Neural progenitor cell (in vitro differentiated cells): Measurements from ENCODE around the gene CFAP61. TPM values are rescaled to one million over a fixed set of nuclear protein-coding genes. Genes with fewer than 3 reads are reported as not detected.
A peak's percentile ranks its signal among the peaks of the same experiment; 100 is the strongest.

Experiments
- DNase-seq: peaks from one replicate; pipeline ENCODE4 v3.0.0-alpha.2; 2016; ENCODE audit warnings: low spot score
- H2AFZ ChIP-seq: fragments of 200-600 bp; sonication (generic); replicated peaks from 2 replicates; pipeline ENCODE4 v1.6.1; 2016; ENCODE audit warnings: antibody characterized with exemption
- H3F3A ChIP-seq: fragments of 200-600 bp; sonication (generic); 2 replicates; pipeline ENCODE4 v1.6.1; 2016; ENCODE audit warnings: antibody characterized with exemption, low read depth
- H3K27ac ChIP-seq: fragments of 200-600 bp; sonication (generic); 2 replicates; pipeline ENCODE4 v1.5.1; 2016; ENCODE audit warnings: mild to moderate bottlenecking
- H3K27me3 ChIP-seq: fragments of 200-600 bp; sonication (generic); 2 replicates; pipeline ENCODE4 v1.6.1; 2016; ENCODE audit warnings: mild to moderate bottlenecking, moderate library complexity
- H3K36me3 ChIP-seq: fragments of 200-600 bp; sonication (generic); 2 replicates; pipeline ENCODE4 v1.5.1; 2016
- H3K4me1 ChIP-seq: fragments of 200-600 bp; sonication (generic); 2 replicates; pipeline ENCODE4 v1.6.1; 2016; ENCODE audit warnings: mixed run types
- H3K4me2 ChIP-seq: fragments of 200-600 bp; sonication (generic); 2 replicates; pipeline ENCODE4 v1.6.1; 2016
- H3K4me3 ChIP-seq: fragments of 200-600 bp; sonication (generic); 2 replicates; pipeline ENCODE4 v1.5.1; 2016
- H3K79me2 ChIP-seq: fragments of 200-600 bp; sonication (generic); 2 replicates; pipeline ENCODE4 v1.6.1; 2016; ENCODE audit warnings: low read depth
- H3K9ac ChIP-seq: fragments of 200-600 bp; sonication (generic); 2 replicates; pipeline ENCODE4 v1.6.1; 2016
- H3K9me3 ChIP-seq: fragments of 200-600 bp; sonication (generic); 2 replicates; pipeline ENCODE4 v1.5.1; 2016; ENCODE audit warnings: low read depth
- H4K20me1 ChIP-seq: fragments of 200-600 bp; sonication (generic); 2 replicates; pipeline ENCODE4 v1.6.1; 2016; ENCODE audit warnings: low read depth
- H3K27ac Mint-ChIP-seq: 3 replicates; pipeline ENCODE4 v1.8.0; 2021; ENCODE audit warnings: mixed read lengths
- H3K27me3 Mint-ChIP-seq: 2 replicates; pipeline ENCODE4 v1.8.0; 2022; ENCODE audit warnings: low read depth, mild to moderate bottlenecking, inconsistent platforms, moderate library complexity, mixed read lengths; ENCODE audit not compliant: insufficient read depth
- H3K36me3 Mint-ChIP-seq: 3 replicates; pipeline ENCODE4 v1.8.0; 2021; ENCODE audit warnings: mixed read lengths
- H3K4me1 Mint-ChIP-seq: 3 replicates; pipeline ENCODE4 v1.8.0; 2021; ENCODE audit warnings: mixed read lengths
- H3K4me3 Mint-ChIP-seq: 3 replicates; pipeline ENCODE4 v1.8.0; 2021; ENCODE audit warnings: mild to moderate bottlenecking, moderate library complexity, mixed read lengths
- H3K9me3 Mint-ChIP-seq: 3 replicates; pipeline ENCODE4 v1.8.0; 2020; ENCODE audit warnings: mixed read lengths
- CTCF ChIP-seq: fragments of 200-600 bp; sonication (generic); IDR thresholded peaks from 2 replicates; pipeline ENCODE4 v1.5.1; 2017; ENCODE audit warnings: antibody characterized with exemption, mild to moderate bottlenecking
- EZH2 ChIP-seq: fragments of 200-600 bp; sonication (generic); IDR thresholded peaks from 2 replicates; pipeline ENCODE4 v1.6.1; 2017; ENCODE audit warnings: antibody characterized with exemption, mild to moderate bottlenecking, moderate library complexity
- EZH2phosphoT487 ChIP-seq: fragments of 200-600 bp; sonication (generic); IDR thresholded peaks from 2 replicates; pipeline ENCODE4 v1.6.1; 2017; ENCODE audit warnings: antibody characterized with exemption
- total RNA-seq: library from RNA; depleted of rRNA; stranded (reverse); fragments of >200 nt; gene quantifications from 2 replicates; pipeline ENCODE4 v1.2.3, GENCODE V29; 2015; ENCODE audit warnings: low replicate concordance

CFAP61 gene
- total RNA-seq, 1 donor from 2014 or later = not detected

- Mint-ChIP-seq H3K4me1 (peaks cover 10% of the 10 kb centered on the region), H3K9me3 (no peaks in the 10 kb centered on the region), H3K27ac (peak overlapping the region; percentile 96), H3K27me3 (peaks cover 2% of the 10 kb centered on the region), H3K36me3 (no peaks in the 10 kb centered on the region), H3K4me3 (peak overlapping the region; percentile 48)
- Histone ChIP-seq H3K27me3 (no peaks in the 10 kb centered on the region), H3K27ac (no peak overlapping the region), H3K4me2 (no peak overlapping the region), H3K4me1 (no peaks in the 10 kb centered on the region), H3F3A (no peaks in the 10 kb centered on the region), H3K79me2 (no peaks in the 10 kb centered on the region), H3K9me3 (no peaks in the 10 kb centered on the region), H2AFZ (peak overlapping the region; percentile 90), H3K4me3 (no peak overlapping the region), H3K9ac (no peak overlapping the region), H3K36me3 (no peaks in the 10 kb centered on the region), H4K20me1 (no peaks in the 10 kb centered on the region)
- TF ChIP-seq EZH2phosphoT487 = no peak
- TF ChIP-seq EZH2 = no peak
- no peak for TF ChIP-seq CTCF
- DNase-seq = peak; percentile 17
Measured at GRCh38 chr20:20009784-20010253, 42.5 kb upstream of the CFAP61 start.

DNA sequence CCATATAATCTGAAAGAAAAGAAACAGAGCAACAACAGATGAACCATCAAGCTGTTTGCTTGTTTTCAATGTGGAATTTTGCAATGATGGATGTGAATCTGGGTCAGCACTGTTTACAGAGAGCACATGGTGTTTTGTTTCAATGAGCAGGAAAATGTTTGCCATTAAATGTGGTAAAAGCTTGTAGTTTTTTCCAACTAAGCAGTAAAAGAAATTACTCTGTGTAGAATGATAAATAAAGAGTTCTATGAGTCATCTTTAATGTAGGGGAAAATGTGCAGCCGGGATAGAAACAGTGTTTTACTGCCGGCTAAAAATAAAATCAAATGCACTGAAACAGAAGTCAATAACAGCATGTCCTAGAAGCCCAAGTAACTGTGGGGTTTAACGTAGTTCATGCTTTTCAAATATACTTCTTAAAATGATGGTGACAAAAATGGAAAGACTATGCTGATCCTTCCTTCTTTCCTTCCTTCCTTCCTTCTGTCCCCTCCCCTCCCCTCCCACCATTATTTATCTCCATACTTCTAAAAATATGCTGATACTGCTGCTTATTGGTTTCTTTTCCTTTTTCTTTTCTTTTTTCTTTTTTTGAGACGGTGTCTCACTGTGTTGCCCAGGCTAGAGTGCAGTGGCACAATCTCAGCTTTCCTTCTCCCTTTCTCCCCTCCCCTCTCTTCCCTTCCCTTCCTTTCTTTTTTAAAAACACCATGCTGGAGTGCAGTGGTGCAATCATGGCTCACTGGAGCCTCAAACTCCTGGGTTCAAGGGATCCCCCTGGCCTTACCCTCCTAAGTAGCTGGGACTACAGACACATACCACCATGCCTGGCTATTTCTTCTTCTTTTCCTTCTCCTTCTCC is 41.5 kb upstream of the CFAP61 start:
- Histone ChIP-seq H3K79me2 (no peaks in the 10 kb centered on the region), H3K9ac (no peak overlapping the region), H3K4me2 (no peak overlapping the region), H3K4me3 (no peak overlapping the region), H3K9me3 (no peaks in the 10 kb centered on the region), H3K27me3 (no peaks in the 10 kb centered on the region), H3K4me1 (no peaks in the 10 kb centered on the region), H2AFZ (no peak overlapping the region), H3K27ac (no peak overlapping the region), H3F3A (no peaks in the 10 kb centered on the region), H3K36me3 (no peaks in the 10 kb centered on the region), H4K20me1 (no peaks in the 10 kb centered on the region)
- Mint-ChIP-seq H3K27ac (no peak overlapping the region), H3K4me1 (peaks cover 7% of the 10 kb centered on the region), H3K4me3 (no peak overlapping the region), H3K27me3 (peaks cover 2% of the 10 kb centered on the region), H3K36me3 (no peaks in the 10 kb centered on the region), H3K9me3 (no peaks in the 10 kb centered on the region)
- TF ChIP-seq EZH2phosphoT487 = no peak
- TF ChIP-seq CTCF = no peak
- TF ChIP-seq EZH2 = no peak
- no peak for DNase-seq

DNA sequence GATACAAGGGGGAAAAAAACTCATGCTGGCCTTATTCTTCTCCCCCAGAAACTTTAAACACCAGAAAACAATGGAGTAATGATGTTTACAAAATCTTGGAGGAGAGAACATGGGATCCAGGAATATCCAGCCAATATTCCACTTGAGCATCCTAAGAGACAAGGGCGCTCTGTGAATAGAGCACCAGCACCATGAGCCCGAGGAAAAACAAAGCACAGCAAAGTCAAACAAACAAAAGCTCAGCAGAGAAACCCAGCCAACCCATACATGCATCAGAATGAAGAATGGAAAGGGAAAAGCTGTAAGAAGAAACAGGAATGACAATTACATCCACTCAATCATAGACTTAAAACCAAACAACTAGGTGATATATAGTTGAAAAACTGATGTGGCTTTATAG is 39.8 kb upstream of the CFAP61 start:
- no peaks in the 10 kb centered on the region for H3K9me3 Mint-ChIP-seq
- Histone ChIP-seq H3K27me3 (no peaks in the 10 kb centered on the region), H3K9ac (no peak overlapping the region), H3K27ac (no peak overlapping the region), H3K9me3 (no peaks in the 10 kb centered on the region), H4K20me1 (peaks cover 3% of the 10 kb centered on the region), H3K36me3 (no peaks in the 10 kb centered on the region), H3K4me2 (no peak overlapping the region), H2AFZ (no peak overlapping the region), H3F3A (peaks cover 13% of the 10 kb centered on the region), H3K79me2 (peaks cover 4% of the 10 kb centered on the region), H3K4me3 (no peak overlapping the region), H3K4me1 (no peaks in the 10 kb centered on the region)
- H3K27ac Mint-ChIP-seq = no peak overlapping the region
- peaks cover 2% of the 10 kb centered on the region for H3K27me3 Mint-ChIP-seq
- DNase-seq = no peak
- TF ChIP-seq EZH2 = no peak
- TF ChIP-seq EZH2phosphoT487 = no peak
- TF ChIP-seq CTCF = no peak
- no peaks in the 10 kb centered on the region for H3K36me3 Mint-ChIP-seq
- H3K4me3 Mint-ChIP-seq = no peak overlapping the region
- H3K4me1 Mint-ChIP-seq = peaks cover 12% of the 10 kb centered on the region
